Stimulated activated CD4-positive, alpha-beta T cell treated with anti-CD3 and anti-CD28 coated beads, Interleukin-2, amount 100 ng/mL, for 48 hours (primary cell): ENCODE measurements around the gene ARSJ.

ENCODE experiments used
- DNase-seq, 2 donors: peaks; one replicate each; pipeline ENCODE4 v3.0.0-alpha.2; 2020

ARSJ gene

GRCh38 chr4:113888006-113888405 is 91.4 kb downstream of the ARSJ start:
- DNase-seq, result no peak

GRCh38 chr4:113885291-113885690 is 94.2 kb downstream of the ARSJ start:
- no peak for DNase-seq

- no peak for DNase-seq
These were observed 94.8 kb downstream of the ARSJ start for GRCh38 chr4:113884655-113885054.

- no peak for DNase-seq
These were observed 96.8 kb downstream of the ARSJ start for GRCh38 chr4:113882668-113883067.

- no peak for DNase-seq
These were observed 98.2 kb downstream of the ARSJ start for GRCh38 chr4:113881256-113881655.

- DNase-seq, result no peak
These were observed 99.0 kb downstream of the ARSJ start for GRCh38 chr4:113880240-113881028.

GRCh38 chr4:113878668-113879067 is 100.8 kb downstream of the ARSJ start:
- no peak for DNase-seq

GRCh38 chr4:113874480-113874879 is 105.0 kb downstream of the ARSJ start:
- DNase-seq, result no peak

- no peak for DNase-seq
These were observed 105.9 kb downstream of the ARSJ start for GRCh38 chr4:113873508-113873907.

GRCh38 chr4:113872426-113873260 is 106.8 kb downstream of the ARSJ start:
- DNase-seq, result no peak

- no peak for DNase-seq
These were observed 108.4 kb downstream of the ARSJ start for GRCh38 chr4:113871080-113871479.

GRCh38 chr4:113869743-113870375 is 109.6 kb downstream of the ARSJ start:
- peak; percentile 10 to 26 for DNase-seq

- no peak for DNase-seq
These were observed 112.8 kb downstream of the ARSJ start for GRCh38 chr4:113866611-113867010.

- no peak for DNase-seq
These were observed 120.5 kb downstream of the ARSJ start for GRCh38 chr4:113858924-113859323.

- DNase-seq, result no peak
These were observed 127.6 kb downstream of the ARSJ start for GRCh38 chr4:113851816-113852215.
